Urothelium cell line (cell line): ENCODE data around the gene CD72.
"Not testable (repeated sequence)": the region's sequence is repeated elsewhere in the genome, so short reads cannot be mapped to it uniquely, and the experiment has no call there.

Experiments used
- DNase-seq: peaks from one replicate; pipeline ENCODE4 v3.0.0; 2011; ENCODE audit warnings: low spot score, mixed read lengths
- FAIRE-seq: peaks from 2 replicates; lab custom pipeline; 2011; peaks lifted over from hg19 to GRCh38; lab: Jason Lieb, UNC

CD72 gene

DNA sequence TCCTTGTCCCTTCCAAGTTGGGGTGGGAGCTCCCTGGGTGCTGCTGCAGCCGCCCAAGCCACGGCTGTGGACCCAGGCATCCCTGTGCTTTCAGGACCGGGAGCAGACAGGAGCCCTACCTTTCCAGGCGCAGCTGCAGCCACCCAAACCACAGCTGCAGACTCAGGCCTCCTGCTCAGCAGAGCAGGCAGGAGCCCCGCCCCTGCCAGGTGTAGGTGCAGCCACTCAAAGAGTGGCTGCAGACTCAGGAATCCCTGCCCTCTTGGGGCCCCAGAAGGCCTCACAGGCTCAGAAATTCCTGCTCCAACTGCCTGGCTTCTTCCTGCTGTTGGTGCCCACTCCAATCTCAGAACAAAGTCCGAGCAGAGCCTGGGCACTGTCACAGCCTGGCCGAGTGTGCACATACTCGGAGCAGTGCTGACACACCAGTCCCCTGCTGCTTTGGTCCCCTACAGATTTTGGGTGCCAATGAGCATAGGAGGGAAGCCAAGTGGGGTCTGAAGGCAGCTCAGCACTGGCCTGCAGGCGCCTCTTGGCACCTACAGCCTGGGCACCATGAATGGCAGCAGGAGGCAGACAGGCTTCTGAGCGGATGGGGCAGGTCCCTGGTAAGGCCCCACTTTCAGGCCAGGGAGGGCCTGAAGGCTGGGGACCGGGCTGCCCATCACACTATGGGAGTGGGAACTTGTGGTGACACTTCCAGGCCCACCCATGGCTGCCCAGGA lies 19.2 kb downstream of the CD72 start:
- DNase-seq (no peak), FAIRE-seq (no peak)

DNA sequence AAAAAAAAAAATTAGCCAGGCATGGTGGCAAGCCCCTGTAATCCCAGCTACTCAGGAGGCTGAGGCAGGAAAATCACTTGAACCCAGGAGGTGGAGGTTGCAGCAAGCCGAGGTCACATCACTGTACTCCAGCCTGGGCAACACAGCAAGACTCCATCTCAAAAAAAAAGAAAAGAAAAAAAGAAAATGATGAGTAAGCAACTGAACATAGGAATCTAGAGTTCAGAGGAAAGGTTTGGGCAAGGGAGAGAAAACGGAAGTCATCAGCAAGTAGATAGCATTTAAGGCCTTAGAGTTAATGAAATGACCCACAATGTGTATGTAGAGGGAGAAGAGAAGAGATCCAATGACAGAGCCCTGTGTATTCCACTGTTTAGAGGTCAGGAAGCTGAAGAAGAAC lies 21.3 kb downstream of the CD72 start:
- not testable (repeated sequence) for FAIRE-seq, DNase-seq

GRCh38 chr9:35594471-35594870 lies 23.7 kb downstream of the CD72 start:
- no peak for DNase-seq
- no peak for FAIRE-seq

DNA sequence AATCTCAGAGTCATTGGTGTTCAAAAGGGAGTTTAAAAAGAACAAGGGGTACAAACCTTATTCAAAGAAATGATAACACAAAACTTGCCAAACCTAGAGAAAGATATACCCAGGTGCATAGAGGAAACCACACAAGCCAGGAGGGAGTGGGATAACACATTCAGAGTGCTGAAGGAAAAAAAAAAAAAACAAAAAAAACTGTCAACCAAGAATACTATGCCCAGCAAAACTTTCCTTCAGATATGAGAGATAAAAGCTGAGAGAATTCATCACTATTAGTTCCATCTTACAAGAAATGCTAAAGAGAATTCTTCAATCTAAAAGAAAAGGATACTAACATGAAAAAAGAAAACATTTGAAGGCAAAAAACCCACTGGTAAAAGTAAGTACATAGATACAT lies 24.6 kb downstream of the CD72 start:
- FAIRE-seq (no peak), DNase-seq (no peak)

DNA sequence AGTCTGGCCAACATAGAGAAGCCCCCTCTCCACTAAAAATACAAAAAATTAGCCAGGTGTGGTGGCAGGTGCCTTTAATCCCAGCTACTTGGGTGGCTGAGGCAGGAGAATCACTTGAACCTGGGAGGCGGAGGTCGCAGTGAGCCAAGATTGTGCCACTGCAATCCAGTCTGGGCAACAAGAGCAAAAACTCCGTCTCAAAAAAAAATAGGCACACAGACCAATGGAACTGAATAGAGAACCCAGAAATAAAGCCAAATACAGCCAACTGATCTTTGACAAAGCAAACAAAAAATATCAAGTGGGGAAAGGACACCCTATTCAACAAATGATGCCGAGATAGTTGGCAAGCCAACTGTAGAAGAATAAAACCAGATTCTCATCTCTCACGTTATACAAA lies 29.7 kb downstream of the CD72 start:
- FAIRE-seq, DNase-seq: not testable (repeated sequence)

DNA sequence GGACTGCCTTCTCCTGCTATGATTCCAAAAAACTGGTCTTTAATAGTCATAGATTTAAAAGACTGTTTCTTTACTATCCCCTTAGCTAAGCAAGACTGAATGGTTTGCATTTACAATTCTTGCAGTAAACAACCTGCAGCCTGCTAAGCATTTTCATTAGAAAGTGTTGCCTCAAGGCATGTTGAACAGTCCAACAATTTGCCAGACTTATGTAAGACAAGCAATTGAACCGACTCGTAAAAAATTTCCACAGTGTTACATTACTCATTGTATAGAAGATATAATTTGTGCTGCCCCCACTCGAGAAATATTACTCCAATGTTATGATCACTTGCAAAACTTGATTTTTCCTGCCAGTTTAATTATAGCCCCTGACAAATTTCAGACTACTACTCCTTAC lies 33.5 kb downstream of the CD72 start:
- FAIRE-seq, DNase-seq: not testable (repeated sequence)

DNA sequence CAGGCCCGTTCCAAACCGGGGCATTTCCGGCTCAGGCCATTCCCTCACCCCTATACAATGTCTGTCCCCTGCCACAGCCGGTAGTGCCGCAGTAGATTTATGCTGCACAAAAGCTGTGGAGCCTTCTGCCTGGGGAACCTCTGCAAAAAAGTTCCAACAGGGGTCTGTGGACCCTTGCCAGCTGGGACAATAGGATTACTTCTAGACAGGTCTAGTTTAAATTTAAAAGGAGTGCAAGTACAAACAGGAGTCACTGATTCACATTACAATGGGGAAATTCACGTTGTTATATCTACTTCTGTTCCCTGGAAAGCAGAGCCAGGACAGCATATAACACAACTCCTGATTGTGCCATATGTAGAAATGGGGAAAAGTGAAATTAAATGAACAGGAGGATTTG lies 34.7 kb downstream of the CD72 start:
- FAIRE-seq, DNase-seq: not testable (repeated sequence)

- FAIRE-seq, DNase-seq: not testable (repeated sequence)
Measured at GRCh38 chr9:35579659-35580227, 38.5 kb downstream of the CD72 start.

DNA sequence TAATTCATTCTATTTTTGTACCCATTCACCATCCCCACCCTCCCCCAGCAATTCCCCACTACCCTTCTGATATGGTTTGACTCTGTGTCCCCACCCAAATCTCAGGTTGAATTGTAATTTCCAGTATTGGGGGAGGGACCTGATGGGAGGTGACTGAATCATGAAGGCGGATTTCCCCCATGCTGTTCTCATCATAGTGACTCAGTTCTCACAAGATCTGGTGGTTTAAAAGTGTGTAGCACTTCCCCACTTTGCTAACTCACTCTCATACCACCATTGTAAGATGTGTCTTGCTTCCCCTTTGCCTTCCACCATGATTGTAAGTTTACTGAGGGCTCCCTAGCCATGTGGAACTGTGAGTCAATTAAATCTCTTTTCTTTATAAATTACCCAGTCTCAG lies 39.1 kb downstream of the CD72 start:
- DNase-seq (no peak), FAIRE-seq (no peak)

- FAIRE-seq: no peak
Measured at GRCh38 chr9:35577486-35577885, 40.7 kb downstream of the CD72 start.

GRCh38 chr9:35575478-35575877 lies 42.7 kb downstream of the CD72 start:
- DNase-seq (no peak), FAIRE-seq (no peak)

More at GRCh38 chr9:35577486-35577885, 40.7 kb downstream of the CD72 start:
- no peak for DNase-seq

GRCh38 chr9:35574578-35575122 lies 43.6 kb downstream of the CD72 start:
- FAIRE-seq (no peak), DNase-seq (no peak)

DNA sequence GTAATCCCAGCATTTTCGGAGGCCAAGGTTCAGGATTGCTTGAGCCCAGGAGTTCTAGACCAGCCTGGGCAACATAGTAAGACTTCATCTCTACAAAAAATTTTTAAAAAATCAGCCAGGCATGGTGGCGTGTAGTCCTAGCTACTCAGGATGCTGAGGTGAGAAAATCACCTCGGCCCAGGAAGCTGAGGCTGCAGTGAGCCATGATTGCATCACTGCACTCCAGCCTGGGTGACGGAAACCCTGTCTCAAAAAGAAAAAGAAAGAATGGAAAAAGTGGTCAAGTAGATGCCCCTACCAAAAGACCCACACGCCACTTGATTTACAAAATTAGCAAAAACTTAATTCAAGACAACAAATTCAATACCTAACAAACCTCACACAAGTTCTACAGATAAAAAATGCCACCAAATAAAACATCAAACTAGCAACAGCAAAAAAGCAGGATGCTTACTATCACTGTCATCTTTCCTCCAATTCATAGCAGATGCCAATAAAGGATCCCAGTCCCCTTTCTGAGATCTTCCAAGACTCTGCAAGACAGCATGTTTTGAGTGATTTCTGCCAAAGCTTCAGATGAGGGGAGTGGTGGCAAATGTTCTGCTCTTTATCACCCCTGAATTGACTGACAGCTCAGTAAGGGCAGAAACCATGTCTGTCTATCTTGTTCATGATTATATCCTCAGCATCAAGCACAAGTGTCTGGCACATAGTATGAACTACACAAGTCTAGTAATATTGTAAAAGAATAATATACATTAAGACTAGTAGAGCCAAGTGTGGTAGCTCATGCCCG lies 47.3 kb downstream of the CD72 start:
- DNase-seq (no peak), FAIRE-seq (no peak)

DNA sequence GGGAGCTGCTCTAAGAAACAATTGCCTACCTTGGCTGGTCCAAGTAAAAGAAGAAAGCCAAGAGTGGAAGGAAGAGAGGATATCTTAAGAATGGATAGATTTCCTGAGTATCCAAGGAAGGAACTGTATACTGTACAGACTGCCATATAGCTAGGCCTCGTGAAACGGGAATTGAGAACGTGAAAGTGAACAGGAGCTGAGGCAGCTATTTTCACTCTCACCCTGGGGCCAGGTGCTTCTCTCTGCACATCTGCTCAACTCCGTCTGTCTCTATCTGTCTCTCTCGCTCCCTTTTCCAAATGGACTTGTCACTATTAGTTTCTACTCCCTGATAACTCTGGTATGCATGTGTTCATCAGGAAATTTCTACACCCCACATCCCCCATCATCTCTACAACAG lies 49.0 kb downstream of the CD72 start:
- DNase-seq: no peak
- no peak for FAIRE-seq

DNA sequence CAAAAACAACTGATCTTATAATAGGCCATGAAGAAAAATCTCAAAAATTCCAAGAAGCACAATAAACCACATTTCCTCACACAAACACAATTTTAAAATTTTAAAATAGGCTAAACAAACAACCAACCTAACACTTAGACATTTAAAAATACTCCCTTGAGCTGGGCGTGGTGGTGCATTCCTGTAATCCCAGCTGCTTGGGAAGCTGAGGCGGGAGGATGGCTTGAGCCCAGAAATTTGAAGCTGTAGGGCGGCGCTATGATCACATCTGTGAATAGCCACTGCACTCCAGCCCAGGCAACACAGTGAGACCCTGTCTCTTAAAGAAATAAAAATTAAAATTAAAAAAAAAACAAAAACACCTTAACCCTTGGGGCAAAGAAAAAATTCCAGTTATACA lies 50.0 kb downstream of the CD72 start:
- DNase-seq: no peak
- FAIRE-seq: no peak

GRCh38 chr9:35566417-35566816 lies 51.8 kb downstream of the CD72 start:
- FAIRE-seq: no peak
- DNase-seq: no peak

DNA sequence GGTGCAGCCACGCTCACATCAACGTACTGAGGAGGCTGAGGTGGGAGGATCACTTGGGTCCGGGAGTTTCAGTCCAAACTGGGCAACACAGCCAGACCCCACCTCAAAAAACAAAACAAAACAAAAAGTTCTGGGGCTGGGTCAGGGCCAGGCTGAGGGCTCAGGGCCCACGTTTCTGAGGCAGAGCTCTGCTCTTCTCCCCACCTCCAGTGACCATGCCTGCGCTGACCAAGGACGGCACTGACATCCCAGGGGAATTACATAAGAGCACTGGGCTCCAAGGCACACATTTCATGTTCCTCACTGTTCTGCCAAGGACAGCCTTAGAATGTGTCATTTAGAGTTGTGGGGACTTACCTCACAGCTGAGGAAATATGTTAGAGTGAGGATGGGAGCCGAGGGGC lies 53.6 kb downstream of the CD72 start:
- DNase-seq: no peak
- FAIRE-seq: no peak

GRCh38 chr9:35563791-35564197 lies 54.4 kb downstream of the CD72 start:
- DNase-seq (no peak), FAIRE-seq (no peak)

DNA sequence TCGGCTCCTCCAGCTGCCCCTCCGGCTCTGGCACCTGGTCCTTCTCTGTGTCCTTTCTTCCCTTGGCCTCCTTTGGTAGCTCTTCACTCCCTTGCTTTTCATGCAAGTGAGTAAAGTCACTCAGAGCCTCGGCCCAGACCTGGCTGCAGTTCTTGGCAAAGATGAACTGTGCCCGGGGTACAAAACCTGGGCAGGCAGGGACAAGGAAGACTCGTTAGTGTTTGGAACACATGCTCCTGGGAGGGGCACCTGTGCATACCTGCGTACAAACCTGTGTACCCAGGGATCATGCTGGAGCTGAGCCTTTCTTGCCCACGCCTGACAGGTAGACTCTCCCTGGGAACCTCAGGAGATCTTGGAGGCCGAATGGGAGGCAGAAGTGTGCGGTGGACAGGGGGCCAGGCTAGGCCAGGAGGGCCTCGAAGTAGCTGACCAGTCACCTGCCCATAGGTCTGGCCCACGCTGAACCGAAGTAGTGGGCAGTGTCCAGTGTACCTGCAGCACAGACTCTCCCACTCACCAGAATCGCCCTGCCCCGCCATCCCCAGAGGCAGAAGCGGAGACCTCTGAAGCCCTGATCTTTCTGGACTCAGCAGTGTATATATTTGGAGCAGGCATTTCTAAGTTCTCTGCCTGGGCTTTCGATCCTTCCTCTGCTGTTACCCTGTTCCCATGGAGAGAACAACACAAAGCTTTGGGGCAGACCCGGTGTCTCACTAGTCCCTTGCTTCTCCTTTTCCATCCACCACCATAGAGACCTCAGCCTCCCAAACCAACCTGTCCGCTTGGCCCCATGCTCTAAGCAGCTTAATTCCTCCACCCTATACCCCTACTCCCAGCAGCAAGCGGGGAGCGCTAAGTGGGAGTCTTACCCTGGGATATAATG lies 55.1 kb downstream of the CD72 start:
- no peak for FAIRE-seq
- no peak for DNase-seq

DNA sequence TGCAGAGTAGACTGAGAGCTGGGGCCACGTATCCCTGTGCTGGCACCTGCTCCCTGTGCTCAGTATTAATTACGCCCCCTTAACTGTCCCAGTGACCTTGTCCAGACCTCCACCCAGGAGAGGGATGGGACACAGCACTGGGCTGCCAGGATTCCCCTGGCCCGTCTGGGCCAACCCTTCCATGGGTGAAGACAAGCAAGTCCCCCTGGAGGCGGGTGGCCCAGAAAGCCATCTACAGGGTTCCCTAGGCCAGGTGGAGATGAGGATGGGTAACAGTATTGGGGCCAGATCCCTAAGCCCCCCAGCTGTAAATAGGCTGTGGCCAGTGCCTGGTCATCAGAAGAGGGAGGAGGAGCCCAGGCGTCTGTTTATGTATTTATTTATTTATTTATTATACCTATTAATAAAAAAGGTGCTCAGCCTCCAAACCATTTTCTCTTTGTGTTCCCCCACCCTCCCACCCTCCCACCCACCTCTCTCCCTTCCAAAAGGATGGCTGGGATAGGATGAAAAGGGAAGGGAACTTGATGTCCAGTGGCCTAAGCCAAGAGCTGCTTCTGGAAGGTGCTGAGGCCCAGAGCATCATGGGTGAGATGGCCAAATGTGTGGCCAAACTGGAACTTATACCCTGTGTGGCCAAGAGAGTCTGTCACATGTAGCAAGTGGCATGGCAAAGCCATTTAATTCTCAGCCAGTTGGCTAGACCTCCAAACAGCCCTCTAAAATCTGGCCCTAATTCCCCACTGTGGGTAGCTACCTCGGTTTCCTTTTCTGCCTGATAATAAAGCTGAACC lies 56.5 kb downstream of the CD72 start:
- no peak for DNase-seq
- no peak for FAIRE-seq
